Measurements from ENCODE around the gene IGSF22. TPM values are rescaled to one million over a fixed set of nuclear protein-coding genes. Genes with fewer than 3 reads are reported as not detected.

The IGSF22 gene
- total RNA-seq: 1 to 10 TPM in 5 of 7 donors, under 1 TPM in 1, not detected in 1; 0.11 to 1.5 (median 1.1) TPM
- under 1 TPM; 0.13 to 0.24 TPM for polyA plus RNA-seq
- long read RNA-seq, donor 1, partial matches to known transcripts: 2 of 2 reads
- long read RNA-seq, donor 1, other reads (novel, unspliced or antisense): 0 of 2 reads
- long read RNA-seq, donor 2: 0 reads
- long read RNA-seq, donor 3, partial matches to known transcripts: 1 of 5 reads
- long read RNA-seq, donor 3, other reads (novel, unspliced or antisense): 4 of 5 reads

GRCh38 chr11:18726040-18726439, at the start of gene IGSF22:
IGSF22 (minus strand) TSS chr11:18726188; CDS start chr11:18724236, 1,952 bp downstream.
- intact Hi-C loops (cut with DNase I): loop anchor here in 2 of 4 donors (5.0 to 10.0 kb wide), 2 partner anchors 94 to 201 kb away; partner anchors contain the start of genes TSG101 (in 2 of the 2) and SPTY2D1 (in 1 of the 2)
- DNase-seq: no peak
- no peaks in the 10 kb centered on the region for H3K36me3 ChIP-seq
- WGBS, 3 donors: 74 to 87% (median 83%) methylated on average over 7 of the region's 7 CpGs
- no peaks in the 10 kb centered on the region for H3K27me3 ChIP-seq
- no peak within 1 kb of the TSS for H3K4me3 ChIP-seq
- no peak for TF ChIP-seq EP300 (IDR thresholded peaks at IDR 0.05)
- no peak for TF ChIP-seq CTCF (IDR thresholded peaks at IDR 0.05)
- TF ChIP-seq POLR2A (IDR thresholded peaks at IDR 0.05): no peak
- H3K27ac ChIP-seq: no peak within 1 kb of the TSS
- H3K4me1 ChIP-seq (ENCODE audit: insufficient read depth): peaks cover 6% of the 10 kb centered on the region
- H3K9me3 ChIP-seq: no peaks in the 10 kb centered on the region

GRCh38 chr11:18774801-18775200, 48.8 kb upstream of the IGSF22 start:
- Histone ChIP-seq H3K36me3 (no peaks in the 10 kb centered on the region), H3K27ac (no peak overlapping the region), H3K9me3 (no peaks in the 10 kb centered on the region), H3K27me3 (no peaks in the 10 kb centered on the region), H3K4me1 (ENCODE audit: insufficient read depth) (no peaks in the 10 kb centered on the region), H3K4me3 (no peak overlapping the region)
- intact Hi-C loops (cut with DNase I): no loop called here
- DNase-seq: no peak
- 69 to 78% (median 75%) methylated on average over 7 of the region's 7 CpGs for WGBS, 3 donors
- TF ChIP-seq POLR2A (IDR thresholded peaks at IDR 0.05): no peak

- H3K4me1 ChIP-seq (ENCODE audit: insufficient read depth): no peaks in the 10 kb centered on the region
- TF ChIP-seq POLR2A (IDR thresholded peaks at IDR 0.05) (no peak), CTCF (IDR thresholded peaks at IDR 0.05) (no peak)
- no peaks in the 10 kb centered on the region for H3K27me3 ChIP-seq
- DNase-seq: no peak
- no peaks in the 10 kb centered on the region for H3K9me3 ChIP-seq
- 84 to 94% (median 91%) methylated on average over 3 of the region's 3 CpGs for WGBS, 3 donors
- H3K36me3 ChIP-seq: no peaks in the 10 kb centered on the region
- intact Hi-C loops (cut with DNase I): no loop called here
- H3K4me3 ChIP-seq: no peak overlapping the region
- H3K27ac ChIP-seq: no peak overlapping the region
Measured at GRCh38 chr11:18773681-18774080, 47.7 kb upstream of the IGSF22 start.

GRCh38 chr11:18773104-18773503, 47.1 kb upstream of the IGSF22 start:
- 82 to 89% (median 87%) methylated on average over 8 of the region's 8 CpGs for WGBS, 3 donors
- TF ChIP-seq CTCF (IDR thresholded peaks at IDR 0.05) (no peak), EP300 (IDR thresholded peaks at IDR 0.05) (no peak), POLR2A (IDR thresholded peaks at IDR 0.05) (no peak)
- no peaks in the 10 kb centered on the region for H3K36me3 ChIP-seq
- H3K4me3 ChIP-seq: no peak overlapping the region
- no peak overlapping the region for H3K27ac ChIP-seq
- no peaks in the 10 kb centered on the region for H3K9me3 ChIP-seq
- no peaks in the 10 kb centered on the region for H3K27me3 ChIP-seq
- no peaks in the 10 kb centered on the region for H3K4me1 ChIP-seq (ENCODE audit: insufficient read depth)
- DNase-seq: no peak
- intact Hi-C loops (cut with DNase I): no loop called here

- WGBS, 3 donors: 60 to 80% (median 75%) methylated on average over 5 of the region's 5 CpGs
- Histone ChIP-seq H3K4me3 (no peak overlapping the region), H3K4me1 (ENCODE audit: insufficient read depth) (no peaks in the 10 kb centered on the region), H3K36me3 (no peaks in the 10 kb centered on the region), H3K9me3 (no peaks in the 10 kb centered on the region), H3K27ac (no peak overlapping the region), H3K27me3 (no peaks in the 10 kb centered on the region)
- no peak for DNase-seq
- intact Hi-C loops (cut with DNase I): no loop called here
- TF ChIP-seq EP300 (IDR thresholded peaks at IDR 0.05) (no peak), POLR2A (IDR thresholded peaks at IDR 0.05) (no peak), CTCF (IDR thresholded peaks at IDR 0.05) (no peak)
Measured at GRCh38 chr11:18772211-18772610, 46.2 kb upstream of the IGSF22 start.

All from ovary (tissue), 10 donors.